Natural killer cell (primary cell): ENCODE measurements around the gene BBX. TPM values are rescaled to one million over a fixed set of nuclear protein-coding genes. Genes with fewer than 3 reads are reported as not detected.

Experiments
- ATAC-seq, 3 donors: fragments of 150-1000 bp in 2 of 3; fragments of 200-7000 bp in 1 of 3; cut with Tn5 transposase; 1 replicate in 1 of 3; 2 replicates in 2 of 3; pipeline ENCODE4 v1.10.0; 2021; ENCODE audit warnings: mild to moderate bottlenecking in 2 of 3, moderate library complexity in 2 of 3
- DNase-seq, 2 donors: peaks; one replicate each; pipeline versions ENCODE4 v3.0.0 to v3.0.0-alpha.2; 2013 to 2021; ENCODE audit warnings: mixed read lengths in 1 of 2
- H3K27ac ChIP-seq: one replicate; pipeline ENCODE4 v1.5.1; 2013; ENCODE audit warnings: mild to moderate bottlenecking, low read length
- H3K27me3 ChIP-seq: one replicate; pipeline ENCODE4 v1.6.1; 2013; ENCODE audit warnings: low read length; ENCODE audit not compliant: control insufficient read depth, insufficient read depth
- H3K36me3 ChIP-seq: one replicate; pipeline ENCODE4 v1.6.1; 2013; ENCODE audit warnings: low read length; ENCODE audit not compliant: control insufficient read depth, insufficient read depth
- H3K4me1 ChIP-seq: one replicate; pipeline ENCODE4 v1.6.1; 2013; ENCODE audit warnings: low read length; ENCODE audit not compliant: control insufficient read depth, insufficient read depth
- H3K4me3 ChIP-seq: one replicate; pipeline ENCODE4 v1.5.1; 2013; ENCODE audit warnings: low read length
- H3K9me3 ChIP-seq: one replicate; pipeline ENCODE4 v1.6.1; 2013; ENCODE audit warnings: low read length; ENCODE audit not compliant: control insufficient read depth, insufficient read depth
- H3K27ac Mint-ChIP-seq, 2 donors: one replicate each; pipeline ENCODE4 v1.8.0; 2022; ENCODE audit warnings: mild to moderate bottlenecking in 2 of 2, mixed read lengths in 2 of 2, moderate library complexity in 1 of 2
- H3K27me3 Mint-ChIP-seq, 2 donors: one replicate each; pipeline ENCODE4 v1.8.0; 2022; ENCODE audit warnings: low read depth in 2 of 2, mixed read lengths in 2 of 2
- H3K36me3 Mint-ChIP-seq: one replicate; pipeline ENCODE4 v1.8.0; 2022; ENCODE audit warnings: mixed read lengths
- H3K4me1 Mint-ChIP-seq, 2 donors: one replicate each; pipeline ENCODE4 v1.8.0; 2022; ENCODE audit warnings: mixed read lengths in 2 of 2
- H3K4me3 Mint-ChIP-seq: one replicate; pipeline ENCODE4 v1.8.0; 2022; ENCODE audit warnings: mild to moderate bottlenecking, moderate library complexity, mixed read lengths
- H3K9me3 Mint-ChIP-seq, 2 donors: one replicate each; pipeline ENCODE4 v1.8.0; 2022; ENCODE audit warnings: mixed read lengths in 2 of 2
- WGBS: methylation state at CpG from one replicate; pipeline ENCODE4 v1.1.7; 2013; ENCODE audit warnings: missing lambda C conversion rate; ENCODE audit not compliant: insufficient coverage; 5-methylcytosine and 5-hydroxymethylcytosine counted together
- intact Hi-C: fragments of 100-400 bp; cut with micrococcal nuclease; formaldehyde crosslinking; loops from one replicate; pipeline ENCODE4 v1.14.2; 2022
- total RNA-seq, 4 donors: library from RNA; stranded (reverse); fragments of 120-200 nt in 1 of 4; gene quantifications; one replicate each; pipeline versions ENCODE4 v1.2.3 to v1.2.4, GENCODE V29; 2013 to 2022
- TF ChIP-seq, protein P1 (sequence below): fragments of 200-600 bp; IDR thresholded peaks from one replicate; pipeline ENCODE4 v1.8.0; 2022; ENCODE audit warnings: antibody characterized with exemption

Gene BBX
- total RNA-seq, 3 donors from 2014 or later (not counting 1 experiment from before 2014, with no cell fraction given) = 80.0 to 87.1 (median 83.4) TPM

DNA sequence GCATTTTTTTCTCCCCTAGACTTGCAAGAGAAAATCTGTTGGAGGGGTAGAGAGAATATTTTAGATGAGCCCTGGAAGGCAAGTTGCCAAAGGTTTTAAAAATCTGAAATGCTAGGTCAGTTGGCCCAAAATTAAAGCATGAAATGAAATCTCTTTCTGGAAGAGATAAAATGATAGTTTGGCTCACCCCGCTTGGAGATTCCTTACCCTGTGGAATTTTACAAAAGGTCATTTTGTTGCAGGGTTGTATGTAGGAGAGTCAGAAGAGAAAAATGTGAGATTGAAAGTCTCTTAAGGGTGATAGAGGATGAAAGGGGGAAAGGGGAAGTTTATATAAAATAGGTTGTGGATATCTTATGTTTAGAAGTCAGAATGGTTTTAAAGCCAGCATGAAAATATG lies 290.3 kb downstream of the BBX start:
- H3K4me3 Mint-ChIP-seq = no peak overlapping the region
- Histone ChIP-seq H3K36me3 (peaks cover 4% of the 10 kb centered on the region), H3K4me3 (no peak overlapping the region), H3K27me3 (no peaks in the 10 kb centered on the region), H3K27ac (no peak overlapping the region), H3K9me3 (no peaks in the 10 kb centered on the region), H3K4me1 (no peaks in the 10 kb centered on the region)
- TF ChIP-seq, protein P1, sequence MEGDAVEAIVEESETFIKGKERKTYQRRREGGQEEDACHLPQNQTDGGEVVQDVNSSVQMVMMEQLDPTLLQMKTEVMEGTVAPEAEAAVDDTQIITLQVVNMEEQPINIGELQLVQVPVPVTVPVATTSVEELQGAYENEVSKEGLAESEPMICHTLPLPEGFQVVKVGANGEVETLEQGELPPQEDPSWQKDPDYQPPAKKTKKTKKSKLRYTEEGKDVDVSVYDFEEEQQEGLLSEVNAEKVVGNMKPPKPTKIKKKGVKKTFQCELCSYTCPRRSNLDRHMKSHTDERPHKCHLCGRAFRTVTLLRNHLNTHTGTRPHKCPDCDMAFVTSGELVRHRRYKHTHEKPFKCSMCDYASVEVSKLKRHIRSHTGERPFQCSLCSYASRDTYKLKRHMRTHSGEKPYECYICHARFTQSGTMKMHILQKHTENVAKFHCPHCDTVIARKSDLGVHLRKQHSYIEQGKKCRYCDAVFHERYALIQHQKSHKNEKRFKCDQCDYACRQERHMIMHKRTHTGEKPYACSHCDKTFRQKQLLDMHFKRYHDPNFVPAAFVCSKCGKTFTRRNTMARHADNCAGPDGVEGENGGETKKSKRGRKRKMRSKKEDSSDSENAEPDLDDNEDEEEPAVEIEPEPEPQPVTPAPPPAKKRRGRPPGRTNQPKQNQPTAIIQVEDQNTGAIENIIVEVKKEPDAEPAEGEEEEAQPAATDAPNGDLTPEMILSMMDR = no peak
- ATAC-seq = no peak
- H3K27me3 Mint-ChIP-seq = no peaks in the 10 kb centered on the region
- H3K36me3 Mint-ChIP-seq = peaks cover 6% of the 10 kb centered on the region
- H3K9me3 Mint-ChIP-seq = no peaks in the 10 kb centered on the region
- intact Hi-C loops = no loop called here
- no peak overlapping the region for H3K27ac Mint-ChIP-seq
- DNase-seq = no peak
- WGBS = 91% methylated on average over 1 of the region's 1 CpG
- peaks cover 9 to 14% of the 10 kb centered on the region in 2 donors for H3K4me1 Mint-ChIP-seq

DNA sequence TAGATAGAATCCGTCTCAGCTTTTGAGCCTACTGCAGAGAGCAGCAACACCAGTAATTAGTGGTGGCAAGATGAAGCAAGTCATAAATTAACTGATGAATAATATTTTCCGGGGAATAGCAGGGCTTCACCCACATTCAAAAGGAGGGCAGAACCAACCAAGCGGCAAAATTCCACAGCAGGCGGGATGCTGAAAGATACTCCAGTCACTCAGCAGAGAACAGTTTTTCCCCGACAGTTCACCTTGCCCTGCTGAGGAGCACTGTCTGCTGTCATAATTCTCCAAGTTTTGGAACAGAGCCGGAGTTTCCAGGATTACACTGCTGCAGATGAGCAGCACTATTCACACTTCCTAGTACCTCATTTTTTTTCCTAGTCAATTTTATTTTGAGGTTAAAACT lies 293.3 kb downstream of the BBX start:
- H3K36me3 ChIP-seq = no peaks in the 10 kb centered on the region
- H3K4me3 Mint-ChIP-seq = no peak overlapping the region
- no peak overlapping the region for H3K27ac ChIP-seq
- no peaks in the 10 kb centered on the region for H3K9me3 ChIP-seq
- intact Hi-C loops = no loop called here
- peaks cover 7 to 8% of the 10 kb centered on the region in 2 donors for H3K27me3 Mint-ChIP-seq
- 94% methylated on average over 6 of the region's 6 CpGs for WGBS
- no peak overlapping the region for H3K27ac Mint-ChIP-seq
- ATAC-seq (no peak), DNase-seq (no peak)
- H3K4me1 Mint-ChIP-seq = no peaks in the 10 kb centered on the region
- peaks cover 3% of the 10 kb centered on the region for H3K27me3 ChIP-seq
- H3K4me3 ChIP-seq = no peak overlapping the region
- H3K36me3 Mint-ChIP-seq = no peaks in the 10 kb centered on the region
- H3K4me1 ChIP-seq = no peaks in the 10 kb centered on the region
- TF ChIP-seq, protein P1 = no peak
- H3K9me3 Mint-ChIP-seq = no peaks in the 10 kb centered on the region

DNA sequence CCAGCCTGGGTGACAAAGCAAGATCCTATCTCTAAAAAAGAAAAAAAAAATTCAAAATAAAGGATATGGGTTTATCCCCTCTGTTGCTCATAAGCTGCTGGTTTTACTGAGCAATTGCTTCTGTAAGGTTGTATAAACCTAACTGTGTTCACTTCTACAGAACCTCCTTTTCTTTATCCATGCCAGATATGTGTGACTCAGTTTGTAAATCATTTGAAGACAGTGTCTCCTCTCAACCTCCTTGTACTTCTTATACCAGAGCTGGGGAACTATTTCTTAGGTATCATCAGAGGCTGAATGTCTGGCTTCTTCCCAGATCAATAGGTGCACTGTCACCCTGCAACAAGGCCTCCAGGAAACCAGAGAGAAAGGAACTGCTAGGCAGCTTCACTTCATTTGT lies 294.3 kb downstream of the BBX start:
- no peaks in the 10 kb centered on the region for H3K36me3 Mint-ChIP-seq
- H3K27ac Mint-ChIP-seq = no peak overlapping the region
- ATAC-seq = no peak
- intact Hi-C loops = no loop called here
- no peak overlapping the region for H3K4me3 Mint-ChIP-seq
- no peak for DNase-seq
- Histone ChIP-seq H3K4me1 (no peaks in the 10 kb centered on the region), H3K27me3 (peaks cover 3% of the 10 kb centered on the region), H3K4me3 (no peak overlapping the region), H3K9me3 (no peaks in the 10 kb centered on the region), H3K27ac (no peak overlapping the region), H3K36me3 (no peaks in the 10 kb centered on the region)
- H3K4me1 Mint-ChIP-seq = no peaks in the 10 kb centered on the region
- TF ChIP-seq, protein P1 = no peak
- H3K27me3 Mint-ChIP-seq = peaks cover 15 to 18% of the 10 kb centered on the region in 2 donors
- no peaks in the 10 kb centered on the region for H3K9me3 Mint-ChIP-seq

DNA sequence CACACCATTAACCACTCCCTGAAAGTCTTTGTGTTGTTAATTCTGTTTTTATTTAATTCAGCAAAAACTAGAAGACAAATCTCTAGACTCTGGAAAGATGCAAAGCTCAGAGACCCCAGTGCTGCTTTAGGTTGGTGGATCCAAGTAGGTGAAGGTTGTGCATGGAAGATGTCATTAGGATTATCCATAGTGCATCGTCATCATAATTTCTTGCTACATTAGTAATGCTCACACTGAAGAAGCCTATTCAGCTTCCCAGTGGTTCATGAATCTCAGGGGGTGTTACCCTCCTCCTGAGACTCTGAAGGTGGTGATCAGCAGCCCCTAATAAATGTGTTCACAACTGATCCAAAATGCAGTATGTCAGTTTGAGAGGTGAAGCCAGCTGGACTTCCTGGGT lies 295.3 kb downstream of the BBX start:
- ATAC-seq (no peak), DNase-seq (no peak)
- no peak overlapping the region for H3K27ac Mint-ChIP-seq
- no CpG with 5 or more reads among the region's 1 CpG for WGBS
- Histone ChIP-seq H3K36me3 (no peaks in the 10 kb centered on the region), H3K27me3 (peaks cover 3% of the 10 kb centered on the region), H3K4me3 (no peak overlapping the region), H3K27ac (no peak overlapping the region), H3K9me3 (no peaks in the 10 kb centered on the region), H3K4me1 (no peaks in the 10 kb centered on the region)
- H3K4me3 Mint-ChIP-seq = no peak overlapping the region
- H3K4me1 Mint-ChIP-seq = no peaks in the 10 kb centered on the region
- peaks cover 15 to 19% of the 10 kb centered on the region in 2 donors for H3K27me3 Mint-ChIP-seq
- no peaks in the 10 kb centered on the region for H3K9me3 Mint-ChIP-seq
- no peaks in the 10 kb centered on the region for H3K36me3 Mint-ChIP-seq
- TF ChIP-seq, protein P1 = no peak
- intact Hi-C loops = no loop called here
